GM13977 (cell line): Measurements from ENCODE around the gene CUL3.

Source experiments
- DNase-seq: peaks from one replicate; pipeline ENCODE4 v3.0.0; 2012; ENCODE audit warnings: low spot score
- in situ Hi-C: fragments of 300-500 bp; cut with MboI; formaldehyde crosslinking; loops from one replicate; pipeline ENCODE4 v1.12.0; 2022; ENCODE audit warnings: low sequenced_read_pairs, low pct_unique_long_range_greater_than_20kb, mixed read lengths, inconsistent platforms; ENCODE audit not compliant: unreplicated experiment
- TF ChIP-seq, protein P1 (sequence below): IDR thresholded peaks from 2 replicates; pipeline ENCODE4 v1.5.1; 2012; ENCODE audit warnings: mild to moderate bottlenecking, control low read depth; ENCODE audit not compliant: insufficient read depth; ENCODE audit errors: extremely low read depth, missing control alignments

Gene CUL3

DNA sequence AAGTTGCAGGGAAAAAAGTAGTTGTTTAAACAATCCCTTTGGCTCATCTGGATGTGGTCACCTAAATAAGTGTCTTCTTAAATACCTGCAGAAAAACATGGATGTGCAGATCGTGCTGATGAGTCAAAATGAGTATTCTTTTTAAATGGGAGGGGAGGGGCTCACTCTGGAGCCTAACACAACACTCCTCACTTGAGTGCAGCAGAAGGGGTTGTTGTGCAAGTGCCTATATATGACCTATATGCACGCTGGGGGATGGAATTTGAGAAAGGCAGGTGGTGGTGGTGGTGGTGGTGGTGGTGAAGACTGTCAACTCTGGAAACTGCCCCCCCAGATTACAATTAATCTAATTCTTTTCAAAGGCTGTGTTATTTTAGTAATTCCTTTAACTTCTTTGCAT lies 105.3 kb downstream of the CUL3 start:
- in situ Hi-C loops: no loop called here
- no peak for DNase-seq
- TF ChIP-seq, protein P1, sequence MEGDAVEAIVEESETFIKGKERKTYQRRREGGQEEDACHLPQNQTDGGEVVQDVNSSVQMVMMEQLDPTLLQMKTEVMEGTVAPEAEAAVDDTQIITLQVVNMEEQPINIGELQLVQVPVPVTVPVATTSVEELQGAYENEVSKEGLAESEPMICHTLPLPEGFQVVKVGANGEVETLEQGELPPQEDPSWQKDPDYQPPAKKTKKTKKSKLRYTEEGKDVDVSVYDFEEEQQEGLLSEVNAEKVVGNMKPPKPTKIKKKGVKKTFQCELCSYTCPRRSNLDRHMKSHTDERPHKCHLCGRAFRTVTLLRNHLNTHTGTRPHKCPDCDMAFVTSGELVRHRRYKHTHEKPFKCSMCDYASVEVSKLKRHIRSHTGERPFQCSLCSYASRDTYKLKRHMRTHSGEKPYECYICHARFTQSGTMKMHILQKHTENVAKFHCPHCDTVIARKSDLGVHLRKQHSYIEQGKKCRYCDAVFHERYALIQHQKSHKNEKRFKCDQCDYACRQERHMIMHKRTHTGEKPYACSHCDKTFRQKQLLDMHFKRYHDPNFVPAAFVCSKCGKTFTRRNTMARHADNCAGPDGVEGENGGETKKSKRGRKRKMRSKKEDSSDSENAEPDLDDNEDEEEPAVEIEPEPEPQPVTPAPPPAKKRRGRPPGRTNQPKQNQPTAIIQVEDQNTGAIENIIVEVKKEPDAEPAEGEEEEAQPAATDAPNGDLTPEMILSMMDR: no peak

DNA sequence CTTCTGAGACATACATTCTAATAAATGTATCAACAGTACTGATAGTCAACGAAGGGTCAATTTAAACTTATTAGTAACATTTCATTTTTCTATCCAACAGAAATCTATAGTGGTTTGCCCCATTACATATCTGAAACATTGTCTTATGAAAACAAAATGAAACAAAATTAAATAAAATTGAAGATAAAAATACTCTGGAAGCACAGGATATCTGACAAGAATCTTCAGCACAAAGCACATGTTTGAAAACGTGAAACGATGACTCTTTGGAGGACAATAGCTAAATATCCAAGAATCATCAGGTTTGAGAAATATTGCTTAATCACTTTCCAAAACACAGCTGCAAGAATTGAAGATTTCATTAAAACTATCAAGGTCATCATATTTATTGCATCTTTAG lies 112.3 kb downstream of the CUL3 start:
- in situ Hi-C loops: no loop called here

DNA sequence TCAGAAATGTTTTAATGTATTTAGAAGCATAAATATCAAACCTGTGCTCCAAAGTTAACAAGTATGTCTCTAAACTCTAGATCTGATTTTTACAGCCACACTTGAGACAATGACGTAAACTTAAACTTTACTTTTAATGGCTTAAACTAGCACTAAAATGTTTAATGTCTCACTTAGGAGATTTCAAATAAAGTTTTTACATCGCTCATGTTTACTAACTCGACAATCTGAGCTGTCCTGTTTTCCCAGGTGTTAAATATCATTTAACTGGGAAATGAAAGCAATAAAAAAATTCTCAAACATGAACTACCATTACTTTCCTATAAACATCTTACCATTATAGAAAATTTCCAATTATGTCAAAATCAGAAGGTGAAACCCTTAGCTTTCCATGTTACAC lies 113.0 kb downstream of the CUL3 start:
- DNase-seq: no peak
- TF ChIP-seq, protein P1: no peak
- in situ Hi-C loops: no loop called here

More for the DNA sequence above, 112.3 kb downstream of the CUL3 start:
- DNase-seq: no peak
- TF ChIP-seq, protein P1: no peak

DNA sequence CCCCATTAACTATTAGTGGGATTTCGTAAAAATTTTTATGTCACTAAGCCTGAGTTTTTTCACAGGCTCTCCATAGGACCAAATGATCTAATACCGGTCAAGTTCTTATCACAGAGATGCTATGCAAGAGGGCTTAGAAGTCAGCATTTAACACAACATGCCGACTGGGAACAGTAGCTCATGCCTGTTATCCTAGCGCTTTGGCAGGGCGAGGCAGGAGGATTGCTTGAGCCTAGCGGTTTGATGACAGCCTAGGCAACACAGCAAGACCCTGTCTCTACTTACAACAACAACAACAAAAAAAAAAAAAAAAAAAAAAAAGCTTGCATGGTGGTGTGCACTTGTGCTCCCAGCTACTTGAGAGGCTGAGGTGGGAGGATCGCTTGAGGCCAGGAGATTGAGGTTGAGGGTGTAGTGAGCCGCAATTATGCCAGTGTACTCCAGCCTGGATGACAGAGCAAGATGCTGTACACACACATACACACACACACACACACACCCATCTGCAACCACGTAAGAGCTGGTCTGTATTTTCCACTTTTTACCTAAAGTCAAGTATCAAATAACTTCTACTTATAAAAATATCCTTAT lies 115.7 kb downstream of the CUL3 start:
- no peak for DNase-seq
- in situ Hi-C loops: no loop called here

DNA sequence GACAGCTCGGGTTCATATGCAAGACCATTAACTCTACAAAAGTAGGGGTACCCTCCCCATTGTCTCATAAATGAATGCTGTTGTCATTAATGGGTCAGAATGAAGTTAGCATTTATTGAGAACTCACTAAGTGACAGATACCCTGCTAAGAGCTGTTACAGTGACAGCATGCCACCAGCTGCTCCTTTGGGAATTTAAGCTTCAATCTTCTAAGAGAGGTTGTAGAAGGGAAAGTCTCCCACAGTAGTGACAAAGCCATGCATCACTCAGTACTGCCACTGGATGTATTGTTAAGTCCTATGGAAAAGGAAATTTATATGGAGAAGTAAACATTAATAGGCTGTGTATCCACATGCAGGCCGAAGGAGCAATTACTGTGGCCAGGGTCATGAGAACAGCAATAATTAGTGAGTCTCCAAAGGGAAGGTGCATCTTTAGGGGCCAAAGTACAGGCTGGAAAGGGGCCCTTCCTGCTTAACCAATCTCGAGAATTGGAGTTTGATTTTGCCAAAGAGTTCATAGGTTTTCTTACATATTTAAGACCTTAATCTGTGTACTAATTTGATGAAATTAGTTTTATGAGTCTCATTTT lies 118.8 kb downstream of the CUL3 start:
- DNase-seq: no peak
- TF ChIP-seq, protein P1: no peak
- in situ Hi-C loops: no loop called here

More for the DNA sequence above, 115.7 kb downstream of the CUL3 start:
- TF ChIP-seq, protein P1: no peak

DNA sequence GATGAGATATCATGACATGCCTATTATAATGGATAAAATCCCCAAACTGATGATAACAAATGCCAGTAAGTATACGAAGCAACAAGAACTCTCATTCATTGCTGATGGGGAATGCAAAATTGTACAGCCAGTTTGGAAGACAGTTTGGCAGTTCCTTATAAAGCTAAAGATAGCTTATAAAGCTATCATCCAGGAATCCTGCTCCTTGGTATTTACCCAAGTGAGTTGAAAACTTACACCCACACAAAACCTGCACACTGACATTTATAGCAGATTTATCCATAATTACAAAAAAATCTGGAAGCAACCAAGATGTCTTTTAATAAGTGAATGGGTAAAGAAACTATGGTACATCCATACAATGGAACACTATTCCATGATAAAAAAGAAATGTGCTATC lies 123.8 kb downstream of the CUL3 start:
- DNase-seq: no peak
- TF ChIP-seq, protein P1: no peak
- in situ Hi-C loops: no loop called here
